ENCODE data around the gene BARHL2. TPM values are rescaled to one million over a fixed set of nuclear protein-coding genes. Genes with fewer than 3 reads are reported as not detected.

BARHL2 gene
- polyA plus RNA-seq, 3 donors from 2014 or later = not detected

- DNase-seq = peak in 1 of 3 donors; percentile 24
- Mint-ChIP-seq H3K9me3 (peaks cover 0 to 19% (median 6%) of the 10 kb centered on the region in 6 donors), H3K27ac (no peak overlapping the region), H3K4me1 (peaks cover 47 to 59% of the 10 kb centered on the region in 2 donors), H3K27me3 (ENCODE audit: low read depth in 3 of 3) (peaks cover 51 to 63% (median 57%) of the 10 kb centered on the region in 3 donors), H3K4me3 (peak overlapping the region; percentile 50 to 78 (median 72)), H3K36me3 (peaks cover 0 to 5% (median 0%) of the 10 kb centered on the region in 3 donors)
These were observed 12.6 kb upstream of the BARHL2 start for GRCh38 chr1:90729504-90730242.

- Mint-ChIP-seq H3K9me3 (peaks cover 0 to 19% (median 6%) of the 10 kb centered on the region in 6 donors), H3K27me3 (ENCODE audit: low read depth in 3 of 3) (peaks cover 50 to 66% (median 65%) of the 10 kb centered on the region in 3 donors), H3K36me3 (peaks cover 0 to 5% (median 0%) of the 10 kb centered on the region in 3 donors), H3K4me1 (peaks cover 53 to 69% of the 10 kb centered on the region in 2 donors), H3K4me3 (peak overlapping the region; percentile 63 to 77 (median 70)), H3K27ac (no peak overlapping the region)
- no peak for DNase-seq
These were observed 11.6 kb upstream of the BARHL2 start for GRCh38 chr1:90728502-90729287.

DNA sequence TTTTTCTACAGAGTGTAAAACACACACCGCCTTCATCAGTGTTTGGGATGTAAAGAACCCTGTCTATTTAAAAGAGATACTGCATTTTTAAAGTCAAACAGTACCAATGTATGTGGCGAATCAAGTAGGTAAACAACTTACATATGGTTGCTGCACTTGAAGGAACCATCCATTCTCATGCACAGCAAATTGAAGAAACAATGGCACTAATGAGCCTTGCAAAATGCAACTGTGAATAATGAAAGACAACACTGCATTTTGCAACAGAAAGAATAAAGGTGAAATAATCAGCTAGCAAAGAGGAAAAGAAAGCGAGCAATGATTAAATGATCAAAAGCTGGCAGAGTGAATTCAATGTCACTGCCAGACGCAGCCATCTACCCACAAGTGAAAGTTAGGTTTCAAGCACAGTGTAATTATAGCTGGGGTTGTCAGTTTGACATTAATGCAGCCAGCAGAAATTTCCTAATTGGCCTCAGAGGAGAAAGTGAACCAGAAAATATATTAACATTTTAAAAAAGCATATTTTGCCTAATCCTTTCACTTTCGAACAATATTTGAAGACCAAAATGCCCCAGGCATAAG is 10.9 kb upstream of the BARHL2 start:
- Mint-ChIP-seq H3K27ac (no peak overlapping the region), H3K27me3 (ENCODE audit: low read depth in 3 of 3) (peaks cover 55 to 70% (median 67%) of the 10 kb centered on the region in 3 donors), H3K9me3 (peaks cover 0 to 23% (median 6%) of the 10 kb centered on the region in 6 donors), H3K4me1 (peaks cover 59 to 76% of the 10 kb centered on the region in 2 donors), H3K4me3 (peak overlapping the region; percentile 42 to 77 (median 69)), H3K36me3 (peaks cover 0 to 5% (median 0%) of the 10 kb centered on the region in 3 donors)
- no peak for DNase-seq

- Mint-ChIP-seq H3K4me3 (peak overlapping the region in 1 of 5 donors; percentile 53), H3K27ac (no peak overlapping the region), H3K4me1 (peaks cover 59 to 81% of the 10 kb centered on the region in 2 donors), H3K36me3 (peaks cover 0 to 5% (median 0%) of the 10 kb centered on the region in 3 donors), H3K9me3 (peaks cover 0 to 23% (median 6%) of the 10 kb centered on the region in 6 donors), H3K27me3 (ENCODE audit: low read depth in 3 of 3) (peaks cover 57 to 72% (median 69%) of the 10 kb centered on the region in 3 donors)
- DNase-seq = no peak
These were observed 9.9 kb upstream of the BARHL2 start for GRCh38 chr1:90726986-90727480.

DNA sequence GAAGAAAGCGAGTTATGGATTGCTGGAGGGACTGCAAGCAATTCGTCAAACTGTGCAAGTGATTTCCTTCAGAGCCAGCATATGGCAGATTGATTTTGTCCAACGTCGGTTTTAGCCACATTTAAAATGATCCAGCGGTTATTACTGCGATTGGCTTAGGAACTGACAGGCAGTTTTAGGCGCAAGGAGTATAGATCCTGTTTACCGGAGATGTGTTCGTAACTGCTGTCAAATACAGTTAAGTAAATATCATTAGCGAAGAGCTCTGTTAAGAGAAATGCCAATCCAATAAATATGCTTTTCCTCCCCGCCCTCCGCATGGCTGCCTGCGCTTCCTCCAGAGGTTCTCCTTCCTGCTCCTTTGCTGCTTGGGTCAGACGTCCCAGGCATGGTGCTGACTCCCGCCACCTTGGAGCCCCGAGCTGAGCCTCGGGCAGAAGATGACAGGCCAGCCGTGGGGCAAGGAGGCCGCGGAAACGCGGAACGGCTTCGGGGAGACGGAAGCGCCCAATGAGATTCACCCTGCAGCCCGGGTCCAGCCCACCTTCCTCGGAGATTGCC is 9.4 kb upstream of the BARHL2 start:
- H3K9me3 Mint-ChIP-seq = peaks cover 0 to 26% (median 6%) of the 10 kb centered on the region in 6 donors
- H3K27ac Mint-ChIP-seq = peak overlapping the region in 2 of 6 donors; percentile 4 to 47
- H3K4me3 Mint-ChIP-seq = peak overlapping the region in 3 of 5 donors; percentile 53 to 85 (median 81)
- H3K27me3 Mint-ChIP-seq (ENCODE audit: low read depth in 3 of 3) = peaks cover 59 to 73% (median 72%) of the 10 kb centered on the region in 3 donors
- peaks cover 62 to 86% of the 10 kb centered on the region in 2 donors for H3K4me1 Mint-ChIP-seq
- H3K36me3 Mint-ChIP-seq = peaks cover 0 to 5% (median 0%) of the 10 kb centered on the region in 3 donors
- no peak for DNase-seq

DNA sequence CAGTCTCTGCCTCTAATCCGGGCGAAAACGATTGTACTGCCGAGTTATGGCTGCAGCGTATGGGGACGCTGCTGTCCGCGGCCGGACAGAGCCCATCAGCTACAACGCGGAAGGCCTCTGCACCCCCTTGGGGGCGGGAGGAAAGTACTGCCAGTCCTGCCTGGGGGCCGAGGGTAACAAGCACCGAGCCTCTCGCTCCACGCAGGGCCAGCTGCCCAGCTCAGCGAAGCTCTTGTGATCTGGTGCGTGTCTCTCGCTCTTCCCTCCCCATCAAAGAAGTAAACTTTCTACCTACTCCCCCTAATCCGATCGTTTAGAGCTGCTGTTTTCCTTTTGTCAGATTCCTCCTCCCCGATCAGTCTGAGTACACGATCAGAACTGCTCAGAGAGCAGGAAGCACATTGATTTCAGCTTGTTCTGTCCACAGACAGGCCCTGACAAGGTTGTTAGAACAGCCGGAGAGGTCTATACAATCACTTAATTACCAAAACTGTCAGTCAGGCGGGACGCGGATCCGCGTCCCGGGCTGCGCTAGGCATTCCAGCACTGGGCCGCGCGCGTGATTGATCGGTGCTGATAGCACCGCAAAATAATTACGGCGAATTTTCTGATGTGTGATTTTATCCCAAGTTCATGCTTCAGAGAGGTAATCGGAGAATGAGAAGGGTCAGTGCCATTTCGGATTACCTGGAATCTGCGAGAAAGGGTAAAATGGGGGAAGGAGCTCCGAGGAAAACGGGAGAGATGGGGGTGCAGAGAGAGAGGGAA is 8.7 kb upstream of the BARHL2 start:
- peak overlapping the region in 2 of 6 donors; percentile 4 to 47 for H3K27ac Mint-ChIP-seq
- H3K4me1 Mint-ChIP-seq = peaks cover 60 to 86% of the 10 kb centered on the region in 2 donors
- H3K27me3 Mint-ChIP-seq (ENCODE audit: low read depth in 3 of 3) = peaks cover 61 to 79% (median 73%) of the 10 kb centered on the region in 3 donors
- H3K9me3 Mint-ChIP-seq = peaks cover 0 to 30% (median 6%) of the 10 kb centered on the region in 6 donors
- peak overlapping the region; percentile 64 to 85 (median 66) for H3K4me3 Mint-ChIP-seq
- H3K36me3 Mint-ChIP-seq = peaks cover 0 to 5% (median 0%) of the 10 kb centered on the region in 3 donors
- DNase-seq = no peak

DNA sequence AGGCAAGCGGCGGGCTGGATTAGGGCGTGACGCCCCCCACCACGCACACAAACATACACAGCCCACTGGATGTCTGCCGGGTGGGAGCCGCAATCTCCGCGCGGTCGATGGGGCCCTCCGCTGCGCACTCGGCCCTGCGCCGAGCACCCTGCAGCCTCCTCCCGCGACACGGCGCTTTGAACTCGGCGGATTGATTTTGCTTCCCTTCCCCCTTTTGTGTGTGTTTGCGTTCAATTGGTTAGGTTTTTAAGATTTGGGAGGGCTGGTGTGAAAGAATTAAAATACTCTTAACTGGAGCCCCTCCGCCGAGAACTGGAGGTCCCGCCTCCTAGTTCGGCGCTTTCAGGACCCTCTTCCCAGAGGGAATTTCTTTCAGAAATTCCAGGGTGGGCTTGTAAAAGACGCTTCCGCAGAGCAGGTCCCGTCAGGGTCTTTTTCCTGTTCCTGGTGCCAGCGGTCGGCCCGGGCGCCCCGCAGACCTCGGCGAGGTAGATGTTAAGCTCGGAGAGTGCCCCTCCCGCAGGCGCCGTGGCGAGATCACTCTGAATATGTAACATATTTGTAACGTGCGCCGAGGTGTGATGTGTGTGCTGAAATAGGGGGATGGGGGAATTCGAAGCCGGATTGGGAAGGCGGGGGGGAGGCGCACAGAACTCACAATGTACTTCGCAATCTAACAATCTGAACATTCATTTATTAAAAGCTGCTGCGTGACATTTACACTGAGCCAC is 8.0 kb upstream of the BARHL2 start:
- H3K36me3 Mint-ChIP-seq = peaks cover 0 to 5% (median 0%) of the 10 kb centered on the region in 3 donors
- H3K9me3 Mint-ChIP-seq = peaks cover 0 to 37% (median 7%) of the 10 kb centered on the region in 6 donors
- H3K4me1 Mint-ChIP-seq = peaks cover 54 to 78% of the 10 kb centered on the region in 2 donors

DNA sequence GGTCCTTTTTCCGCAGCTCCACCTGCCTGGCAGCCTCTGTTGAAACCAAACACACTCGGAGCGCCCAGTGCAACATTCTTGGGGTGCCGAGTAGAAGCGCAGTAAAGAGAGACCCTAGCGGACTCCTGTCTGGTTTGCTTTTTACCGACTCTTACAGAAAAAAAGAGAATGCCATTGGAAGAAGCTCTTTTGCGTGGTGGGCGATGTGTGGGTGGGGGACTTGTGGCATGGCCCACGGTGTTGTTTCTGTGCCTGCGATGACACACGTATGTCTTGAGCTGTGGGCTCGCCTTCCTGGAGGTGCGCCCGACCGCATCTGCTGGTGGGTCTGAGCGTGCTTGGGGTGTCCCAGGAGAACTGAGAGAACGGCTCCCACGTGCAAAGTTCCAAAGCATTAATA is 7.3 kb upstream of the BARHL2 start:
- Mint-ChIP-seq H3K27me3 (ENCODE audit: low read depth in 3 of 3) (peaks cover 61 to 86% (median 81%) of the 10 kb centered on the region in 3 donors), H3K9me3 (peaks cover 0 to 38% (median 7%) of the 10 kb centered on the region in 6 donors), H3K4me1 (peaks cover 48 to 71% of the 10 kb centered on the region in 2 donors)

More for the DNA sequence above, 8.0 kb upstream of the BARHL2 start:
- H3K4me3 Mint-ChIP-seq = peak overlapping the region; percentile 64 to 85 (median 66)
- no peak for DNase-seq
- H3K27me3 Mint-ChIP-seq (ENCODE audit: low read depth in 3 of 3) = peaks cover 62 to 86% (median 76%) of the 10 kb centered on the region in 3 donors
- H3K27ac Mint-ChIP-seq = peak overlapping the region in 2 of 6 donors; percentile 4 to 41

GRCh38 chr1:90723590-90724108 is 6.5 kb upstream of the BARHL2 start:
- peaks cover 63 to 88% (median 84%) of the 10 kb centered on the region in 3 donors for H3K27me3 Mint-ChIP-seq (ENCODE audit: low read depth in 3 of 3)
- H3K36me3 Mint-ChIP-seq = peaks cover 0 to 9% (median 0%) of the 10 kb centered on the region in 3 donors
- DNase-seq = no peak
- H3K9me3 Mint-ChIP-seq = peaks cover 0 to 38% (median 7%) of the 10 kb centered on the region in 6 donors
- H3K4me3 Mint-ChIP-seq = peak overlapping the region; percentile 67 to 88 (median 79)
- H3K4me1 Mint-ChIP-seq = peaks cover 48 to 71% of the 10 kb centered on the region in 2 donors
- no peak overlapping the region for H3K27ac Mint-ChIP-seq

More for the DNA sequence above, 7.3 kb upstream of the BARHL2 start:
- Mint-ChIP-seq H3K4me3 (peak overlapping the region; percentile 12 to 79 (median 42)), H3K36me3 (peaks cover 0 to 5% (median 0%) of the 10 kb centered on the region in 3 donors), H3K27ac (no peak overlapping the region)
- no peak for DNase-seq

DNA sequence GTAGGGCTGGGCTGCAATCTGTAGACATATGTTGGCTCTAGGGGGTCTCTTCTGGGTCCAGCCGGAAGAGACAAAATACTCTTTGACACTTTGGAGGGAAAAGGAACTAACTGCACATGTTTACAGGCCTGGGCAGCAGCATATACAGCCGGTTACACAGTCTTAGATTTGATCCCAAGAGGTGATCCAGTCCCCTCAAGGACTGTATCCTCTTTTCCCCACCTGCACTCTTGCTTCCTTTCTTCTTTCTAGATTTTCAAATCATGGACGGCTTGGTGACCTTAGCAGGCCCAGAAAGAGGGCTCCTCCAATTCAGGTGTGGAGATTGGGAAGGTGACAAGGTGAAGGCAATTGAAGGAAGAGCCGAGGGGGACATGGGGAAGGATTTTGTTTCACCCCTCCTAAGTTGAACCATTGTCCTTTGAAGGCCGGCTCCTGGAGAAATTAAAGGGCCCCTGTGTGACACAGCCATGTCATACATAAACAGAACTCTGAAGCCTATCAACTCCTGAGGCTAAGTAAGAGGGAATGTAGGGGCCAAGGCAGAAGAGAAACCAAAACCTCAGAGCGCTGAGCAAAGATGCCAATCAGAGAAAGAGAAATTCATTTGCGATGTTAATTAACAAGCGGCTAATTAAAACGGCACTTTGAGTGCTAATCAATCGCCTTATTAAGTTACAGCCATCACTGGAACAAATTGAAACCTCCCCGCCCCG is 5.9 kb upstream of the BARHL2 start:
- H3K4me1 Mint-ChIP-seq = peaks cover 45 to 69% of the 10 kb centered on the region in 2 donors
- H3K27ac Mint-ChIP-seq = no peak overlapping the region
- H3K4me3 Mint-ChIP-seq = peak overlapping the region; percentile 67 to 88 (median 79)
- H3K36me3 Mint-ChIP-seq = peaks cover 0 to 9% (median 0%) of the 10 kb centered on the region in 3 donors
- DNase-seq = no peak
- H3K27me3 Mint-ChIP-seq (ENCODE audit: low read depth in 3 of 3) = peaks cover 57 to 85% (median 82%) of the 10 kb centered on the region in 3 donors
- peaks cover 0 to 32% (median 6%) of the 10 kb centered on the region in 6 donors for H3K9me3 Mint-ChIP-seq

Data from immature natural killer cell (primary cell).